H1 (cell line): Measurements from ENCODE around the gene ETV5.

Experiments
- SP1 ChIP-seq: IDR thresholded peaks from 2 replicates; pipeline ENCODE4 v1.6.1; 2011; ENCODE audit warnings: low read depth, low read length
- TF ChIP-seq, protein P1 (sequence below), 3 experiments: IDR thresholded peaks; 1 replicate in 2 of 3; 2 replicates in 1 of 3; pipeline versions ENCODE4 v1.5.1 to v1.6.1; 2011; ENCODE audit warnings: low read length in 3 of 3, mild to moderate bottlenecking in 3 of 3, inconsistent platforms in 2 of 3, low read depth in 1 of 3, moderate library complexity in 1 of 3; ENCODE audit not compliant: insufficient read depth in 1 of 3; ENCODE audit errors: control extremely low read depth in 1 of 3

DNA sequence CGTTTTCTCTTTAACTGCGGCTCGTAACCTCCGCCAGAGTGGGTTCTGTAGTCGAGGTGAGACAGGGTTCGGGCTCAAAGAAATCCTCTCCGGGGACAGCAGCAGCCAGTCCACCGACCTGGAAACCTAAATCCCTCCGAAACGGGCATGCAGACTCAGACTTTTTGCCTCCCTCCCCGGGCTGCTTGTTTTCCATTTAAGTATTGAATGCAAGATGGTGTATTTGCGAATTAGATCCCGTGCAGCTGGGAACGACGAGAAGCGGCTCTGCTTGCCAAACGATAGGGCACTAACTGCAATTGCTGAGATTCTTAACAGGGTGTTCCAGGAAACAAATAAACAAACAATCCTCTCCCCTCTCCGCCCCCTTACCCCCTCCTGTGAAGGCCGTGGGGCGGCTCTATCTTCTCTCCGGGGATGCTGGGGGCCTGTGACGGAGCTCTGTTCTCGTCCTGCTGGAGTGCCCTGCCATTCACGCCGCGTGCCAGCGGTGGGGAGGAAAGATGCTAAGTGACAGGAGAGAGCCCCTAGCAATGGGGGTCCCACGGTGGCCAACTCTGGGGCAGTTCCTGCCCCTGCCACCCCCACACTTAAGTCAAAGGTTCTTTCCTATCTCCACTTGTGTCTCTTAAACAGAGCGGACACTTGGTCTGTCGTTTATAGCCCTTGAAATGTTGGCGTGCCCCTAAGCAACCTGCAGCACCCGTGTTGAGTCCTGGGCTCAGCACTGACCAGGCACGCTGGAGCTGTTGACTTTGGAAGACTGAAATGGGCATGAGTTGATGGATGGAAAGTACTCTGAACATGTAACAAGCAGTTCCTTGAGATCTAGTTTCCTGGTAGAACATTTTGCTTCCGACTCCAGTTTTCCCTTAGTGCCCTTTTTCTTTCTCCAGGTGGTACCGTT lies 1.3 kb upstream of the ETV5 start:
- TF ChIP-seq, protein P1, sequence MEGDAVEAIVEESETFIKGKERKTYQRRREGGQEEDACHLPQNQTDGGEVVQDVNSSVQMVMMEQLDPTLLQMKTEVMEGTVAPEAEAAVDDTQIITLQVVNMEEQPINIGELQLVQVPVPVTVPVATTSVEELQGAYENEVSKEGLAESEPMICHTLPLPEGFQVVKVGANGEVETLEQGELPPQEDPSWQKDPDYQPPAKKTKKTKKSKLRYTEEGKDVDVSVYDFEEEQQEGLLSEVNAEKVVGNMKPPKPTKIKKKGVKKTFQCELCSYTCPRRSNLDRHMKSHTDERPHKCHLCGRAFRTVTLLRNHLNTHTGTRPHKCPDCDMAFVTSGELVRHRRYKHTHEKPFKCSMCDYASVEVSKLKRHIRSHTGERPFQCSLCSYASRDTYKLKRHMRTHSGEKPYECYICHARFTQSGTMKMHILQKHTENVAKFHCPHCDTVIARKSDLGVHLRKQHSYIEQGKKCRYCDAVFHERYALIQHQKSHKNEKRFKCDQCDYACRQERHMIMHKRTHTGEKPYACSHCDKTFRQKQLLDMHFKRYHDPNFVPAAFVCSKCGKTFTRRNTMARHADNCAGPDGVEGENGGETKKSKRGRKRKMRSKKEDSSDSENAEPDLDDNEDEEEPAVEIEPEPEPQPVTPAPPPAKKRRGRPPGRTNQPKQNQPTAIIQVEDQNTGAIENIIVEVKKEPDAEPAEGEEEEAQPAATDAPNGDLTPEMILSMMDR (IDR thresholded peaks at IDR 0.05; ENCODE audit: control extremely low read depth in 1 of 3, insufficient read depth in 1 of 3, low read depth in 1 of 3, low read length in 3 of 3) = no peak
- TF ChIP-seq SP1 = no peak
